LoVo (cell line): ENCODE data around the gene MSX2.

Source experiments
- DNase-seq: peaks from one replicate; pipeline ENCODE4 v3.0.0-alpha.2; 2016; ENCODE audit warnings: low spot score

The MSX2 gene

DNA sequence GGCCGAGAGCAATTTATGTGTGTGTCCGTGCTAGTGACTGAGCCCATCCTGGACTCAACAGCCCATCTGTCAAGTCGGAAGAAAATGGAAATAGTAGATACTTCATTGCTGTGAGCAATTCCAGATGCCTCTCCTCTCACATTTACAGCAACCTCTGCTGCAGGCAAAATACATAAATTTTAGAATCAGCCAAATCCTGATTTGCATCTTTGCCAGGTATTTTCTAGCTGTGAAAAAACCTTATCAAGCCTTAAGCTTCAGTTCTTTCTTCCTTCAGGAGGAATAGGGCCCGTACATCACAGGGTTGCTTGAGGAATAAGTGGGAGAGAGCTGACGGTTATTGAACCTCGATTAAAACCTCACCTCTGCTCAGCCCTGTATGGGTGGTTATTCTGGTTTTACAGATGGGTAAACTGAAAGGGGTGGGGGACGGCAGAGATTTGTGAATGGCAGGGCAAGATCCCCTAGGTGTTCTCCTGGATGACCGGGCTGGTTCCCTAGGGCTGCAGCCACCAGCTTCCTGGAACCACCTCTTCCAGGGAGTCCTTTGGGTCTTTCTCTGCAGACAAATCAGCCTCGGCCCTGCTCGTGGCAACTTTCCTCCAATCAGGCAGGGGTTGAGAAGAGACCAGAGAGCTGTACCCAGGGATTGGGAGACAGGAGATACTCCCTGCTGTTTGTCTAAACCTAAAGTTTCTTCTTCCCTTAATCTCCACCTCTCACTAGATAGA, 5.3 kb upstream of the MSX2 start:
- no peak for DNase-seq

DNA sequence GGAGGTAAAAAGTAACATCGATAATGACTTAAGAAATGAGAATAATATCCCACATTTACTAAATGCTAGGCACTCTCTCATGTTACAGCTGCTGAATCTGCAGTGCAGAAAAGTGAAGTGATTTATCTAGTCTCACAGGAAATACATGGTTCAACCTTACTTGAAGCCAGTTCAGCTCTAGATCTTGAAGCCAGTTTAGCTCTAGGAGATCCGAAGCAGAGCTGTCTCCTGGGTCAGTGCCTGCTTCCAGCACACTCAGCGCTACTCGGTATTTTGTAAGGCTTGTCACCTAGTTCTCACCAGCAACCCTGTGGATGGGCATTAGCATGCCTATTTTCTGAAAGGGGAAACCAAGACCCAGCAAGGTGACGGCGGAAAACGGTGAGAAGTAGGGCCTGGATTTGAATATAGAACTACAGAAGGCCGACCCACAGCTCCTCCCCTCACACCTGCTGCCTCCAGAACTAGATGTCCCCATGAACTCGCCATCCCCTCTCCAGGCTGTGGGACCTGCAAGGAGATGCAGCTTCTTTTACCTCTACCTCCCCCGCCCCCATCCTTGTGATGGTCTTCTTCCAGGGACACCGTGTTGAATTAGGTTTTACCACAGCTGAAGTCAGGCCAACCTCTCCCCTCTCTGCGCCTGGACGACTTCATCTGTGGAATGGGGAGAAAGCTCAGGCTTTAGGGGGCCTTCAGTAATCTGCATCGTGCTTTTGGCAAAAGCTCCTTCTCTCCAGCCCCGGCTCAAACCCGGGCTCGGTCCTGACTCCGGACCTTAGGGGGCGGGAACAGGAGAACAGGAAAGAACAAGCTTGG, 4.4 kb upstream of the MSX2 start:
- no peak for DNase-seq

DNA sequence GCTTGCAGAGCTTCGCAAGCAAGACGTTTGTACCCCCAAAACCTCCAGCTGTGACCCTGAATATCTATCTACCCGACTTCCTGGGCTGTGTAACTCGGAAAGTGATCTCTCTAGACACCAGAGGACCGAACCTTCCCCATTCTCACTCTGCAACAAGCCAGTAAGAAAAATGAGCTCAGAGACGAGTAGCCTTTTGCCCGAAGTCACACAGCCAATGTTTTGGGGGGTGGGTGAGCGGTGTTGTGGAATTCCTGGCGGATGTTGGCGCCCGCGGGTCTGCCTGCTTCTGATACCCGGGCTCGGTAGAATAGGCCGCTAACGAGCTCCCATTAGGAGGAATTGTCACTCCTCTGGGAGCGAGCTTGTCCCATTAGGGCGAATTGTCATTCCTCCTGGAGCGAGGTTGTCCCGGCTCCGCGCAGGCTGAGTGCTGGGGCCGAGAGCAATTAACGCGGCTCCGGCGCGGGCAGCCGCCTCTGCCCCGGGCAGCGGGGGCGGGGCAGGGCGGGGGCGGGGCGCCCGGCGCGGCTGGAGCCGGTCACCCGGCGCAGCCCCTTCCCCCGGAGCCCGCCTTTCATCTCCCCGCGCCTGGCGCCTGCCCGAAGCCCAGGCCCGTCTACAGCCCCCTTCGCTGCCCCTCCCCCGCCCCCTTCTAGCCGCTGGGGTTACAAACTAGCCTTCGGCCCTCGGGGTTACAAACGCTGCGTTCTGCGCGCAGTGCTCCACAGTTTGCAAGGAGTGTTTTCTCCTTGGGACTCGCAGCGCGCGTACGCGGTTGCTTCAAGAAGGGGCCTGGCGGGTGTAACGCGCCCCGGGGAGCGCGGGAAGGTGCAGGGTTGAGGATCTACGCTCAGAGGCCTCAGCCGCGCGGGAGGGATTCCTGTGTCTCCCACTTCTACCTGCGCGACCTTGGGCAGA, 3.5 kb upstream of the MSX2 start:
- DNase-seq: peak; percentile 37

DNA sequence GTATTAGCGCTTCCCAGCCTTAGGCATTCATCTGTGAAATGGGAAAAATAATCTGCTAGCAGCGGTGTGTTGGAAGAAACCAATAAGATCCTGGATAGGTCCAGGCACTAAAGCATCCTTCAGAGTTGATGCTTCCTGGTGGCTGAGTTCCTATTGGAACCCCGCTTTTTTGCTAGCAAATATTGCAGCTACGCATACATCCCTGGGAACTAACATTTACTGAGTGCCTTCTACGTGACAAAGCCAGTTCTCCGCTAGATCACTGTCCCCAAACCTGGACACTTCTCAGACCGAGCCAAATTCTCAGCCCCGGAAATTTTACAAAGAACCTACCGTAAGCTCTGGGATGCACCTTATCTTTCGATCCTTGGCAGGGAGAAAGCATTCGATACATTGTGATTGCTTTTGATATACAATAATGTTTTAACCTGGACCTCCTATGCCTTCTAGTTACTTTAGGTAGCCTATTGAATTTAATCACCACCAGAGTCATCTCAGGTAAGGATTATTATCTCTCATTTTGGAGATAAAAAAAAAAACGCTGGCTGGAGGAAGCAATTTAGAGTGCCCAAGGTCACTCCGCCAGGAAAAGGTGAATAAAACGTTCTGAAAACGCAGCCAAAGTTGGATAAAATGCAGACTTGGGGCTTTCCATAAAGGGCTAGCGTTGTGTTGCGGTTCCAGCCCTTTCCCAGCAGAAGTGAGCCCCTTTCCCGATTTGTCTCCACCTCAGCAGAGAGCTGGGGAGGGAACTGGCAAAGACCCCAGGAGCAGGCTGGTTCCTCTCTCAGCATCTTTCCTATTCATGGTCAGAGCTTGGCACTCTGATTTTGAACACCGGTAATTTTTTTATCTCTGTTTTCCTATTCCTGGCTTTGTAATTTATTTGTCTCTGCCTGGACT, 2.6 kb upstream of the MSX2 start:
- no peak for DNase-seq

DNA sequence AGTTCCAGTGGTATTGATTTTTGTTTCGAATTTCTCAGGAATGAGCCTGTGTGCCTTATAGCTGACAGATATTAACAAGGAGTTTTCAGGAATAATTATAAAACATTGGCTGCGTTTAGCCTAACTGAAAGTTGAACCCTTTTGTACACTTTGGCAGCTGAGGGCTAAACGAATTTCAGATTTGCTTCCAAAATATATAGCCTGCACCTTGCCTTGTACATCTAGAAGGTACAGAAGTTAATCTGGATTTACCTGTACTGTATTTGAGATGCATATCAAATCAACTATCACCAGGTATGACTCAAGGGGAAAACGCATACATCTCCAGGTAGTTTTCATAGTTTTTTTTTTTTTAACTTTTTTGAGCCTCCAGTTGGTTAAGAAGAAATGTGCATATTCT, 1.9 kb upstream of the MSX2 start:
- DNase-seq: no peak

DNA sequence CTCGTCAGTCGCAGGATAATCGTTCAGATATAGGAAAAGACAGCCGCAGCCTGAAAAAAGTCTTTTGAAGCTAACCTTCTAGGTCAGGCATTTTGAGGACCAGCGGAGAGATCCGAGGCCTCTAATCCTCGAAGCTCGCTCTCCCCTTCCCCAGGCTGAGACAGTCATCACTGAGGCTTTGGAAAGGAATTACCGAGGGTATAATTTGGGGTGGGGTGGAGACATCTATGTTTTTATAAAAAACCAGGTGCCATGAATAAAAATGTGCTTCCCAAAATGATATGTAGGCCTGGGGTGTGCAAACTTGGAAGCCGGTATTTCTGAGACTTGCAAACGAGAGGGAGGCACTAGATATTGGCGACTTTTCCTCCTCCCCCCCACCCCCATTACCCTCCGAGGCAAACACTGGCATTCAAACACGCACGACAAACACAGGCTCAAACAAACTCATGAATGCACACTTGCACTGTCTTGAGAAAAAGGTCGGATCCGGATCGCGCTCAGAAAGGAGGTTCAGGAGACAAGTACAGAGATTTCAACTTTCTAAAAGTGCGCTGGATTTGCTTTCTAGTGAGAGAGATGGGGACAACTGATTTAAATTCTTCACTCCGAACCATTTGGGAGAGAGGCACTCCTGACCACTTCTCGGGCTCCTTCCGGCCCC, 935 bp upstream of the MSX2 start:
- no peak for DNase-seq

DNA sequence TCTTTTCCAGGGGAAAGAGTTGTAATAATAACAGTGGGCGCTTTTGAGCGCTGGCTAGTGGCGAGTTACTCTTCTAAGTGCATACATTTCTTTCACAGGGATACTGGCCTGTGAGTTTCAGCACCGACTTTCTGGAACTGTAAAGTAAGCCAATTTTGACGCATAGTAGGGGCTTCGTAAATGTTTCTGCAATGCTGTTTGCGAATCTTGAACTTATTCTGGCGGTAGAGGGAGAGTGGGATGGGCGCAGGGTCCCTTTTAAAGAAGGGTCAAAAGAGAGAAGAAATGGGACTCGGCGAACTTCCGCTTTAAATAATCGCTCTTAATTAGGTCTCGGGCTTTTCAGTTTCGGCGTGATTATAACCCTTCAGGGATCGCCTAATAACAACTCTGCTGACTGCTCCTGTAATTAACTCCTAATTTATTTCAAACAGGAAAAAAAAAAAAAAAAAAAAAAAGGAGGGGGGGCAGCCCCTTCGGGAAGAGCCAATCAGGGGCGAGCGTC, 351 bp upstream of the MSX2 start:
- DNase-seq: peak; percentile 33

DNA sequence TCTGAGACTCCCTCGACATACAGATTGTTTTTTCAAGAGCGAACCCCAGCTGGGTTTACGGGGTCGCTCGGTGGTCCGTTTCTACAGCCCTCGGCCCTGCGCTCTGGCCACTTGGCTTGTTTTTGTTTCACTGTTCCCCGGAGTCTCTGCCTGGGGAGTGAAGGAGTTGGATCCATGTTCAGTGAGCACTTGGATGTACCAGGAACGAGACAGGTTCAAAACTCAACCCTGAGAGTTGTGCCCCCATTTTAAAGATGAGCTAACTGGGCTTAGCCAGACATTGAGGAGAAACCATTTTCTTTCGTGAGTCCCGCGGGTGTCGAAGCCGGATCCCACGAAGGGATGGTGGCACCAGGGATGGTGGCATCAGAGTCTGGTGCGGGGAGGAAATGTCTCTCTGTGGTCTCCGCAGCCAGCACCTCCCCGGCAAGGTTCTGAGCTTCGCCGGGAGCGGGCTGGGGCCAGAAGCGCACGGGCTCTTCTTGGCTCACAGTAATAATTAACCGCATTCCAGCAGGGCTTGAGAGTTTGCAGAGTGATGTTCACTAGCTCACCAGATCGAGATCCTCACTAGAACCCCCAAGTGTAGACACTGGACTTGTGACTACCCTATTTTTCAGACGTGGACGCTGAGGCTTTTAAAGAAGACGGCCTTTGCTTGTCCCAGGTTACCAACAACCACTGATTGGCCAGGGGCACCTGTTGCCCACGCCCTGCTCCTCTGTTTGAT, 1.0 kb downstream of the MSX2 start:
- DNase-seq: no peak

DNA sequence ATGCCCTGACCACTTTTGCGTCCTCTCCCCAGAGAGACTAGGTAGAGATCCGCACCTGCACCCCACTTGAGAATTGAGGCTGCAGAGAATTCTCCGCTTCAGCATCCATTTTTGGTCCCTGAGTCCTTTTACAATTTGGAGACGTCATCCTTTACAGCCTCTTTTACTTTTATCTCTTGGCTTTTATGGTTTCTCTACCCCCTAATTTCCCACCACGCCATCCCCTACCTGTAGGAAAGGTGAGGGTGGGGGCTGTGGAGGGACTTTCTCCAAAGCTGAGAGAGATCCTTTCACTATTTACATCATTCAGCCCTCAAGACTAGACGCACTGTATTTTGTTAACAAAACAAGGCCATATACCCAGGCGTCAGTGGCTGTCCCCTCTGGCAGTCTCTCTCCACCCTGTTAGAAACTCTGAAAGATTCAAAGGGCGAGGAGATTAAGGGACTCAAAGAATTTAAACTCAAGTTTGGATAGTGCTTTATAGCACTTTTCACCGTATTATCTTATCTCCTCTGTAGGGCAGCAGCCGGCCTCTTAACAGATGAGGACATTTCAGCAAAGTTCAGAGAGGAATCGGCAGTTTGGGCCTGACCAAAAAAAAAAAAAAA, 1.7 kb downstream of the MSX2 start:
- no peak for DNase-seq

DNA sequence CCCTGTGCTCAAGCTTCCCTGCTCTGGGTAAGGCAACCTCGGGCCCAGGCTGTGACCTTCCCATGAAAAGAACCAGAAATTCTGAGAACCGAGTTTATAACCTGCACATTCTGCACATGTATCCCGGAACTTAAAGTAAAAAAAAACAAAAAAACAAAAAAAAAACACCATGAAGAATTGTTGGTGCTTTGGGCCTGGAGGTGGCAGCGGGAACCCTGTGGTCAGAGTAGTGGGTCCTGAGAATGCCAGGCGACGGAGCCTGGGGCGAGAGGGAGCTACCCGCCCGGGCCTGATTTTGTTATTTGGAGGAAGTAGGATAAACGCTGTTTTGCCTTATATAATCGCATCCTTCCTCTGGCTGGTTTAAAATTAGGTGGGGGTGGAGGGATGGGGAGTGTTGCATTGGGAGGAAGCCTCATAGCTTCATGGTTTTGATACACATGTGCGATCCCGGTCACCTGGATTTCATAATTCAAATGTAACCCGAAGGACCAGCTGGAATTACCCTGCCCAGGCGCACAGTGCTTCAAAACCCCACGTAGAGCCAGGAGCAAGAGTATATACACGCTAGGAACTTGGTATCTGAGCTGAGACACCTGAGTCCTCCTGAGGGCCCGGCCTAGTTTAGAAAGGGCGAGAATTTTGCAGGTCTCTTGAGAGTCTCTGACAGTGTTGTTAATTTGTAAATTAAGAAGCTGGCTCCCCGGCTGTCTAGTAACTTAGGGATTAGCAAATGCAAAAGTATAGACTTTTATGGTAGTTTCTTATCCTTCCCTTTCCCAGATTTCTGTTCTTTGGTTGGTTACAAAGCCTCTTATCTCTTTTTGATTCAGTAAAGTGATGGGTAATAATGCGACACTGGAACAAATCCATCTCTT, 2.8 kb downstream of the MSX2 start:
- DNase-seq: no peak

DNA sequence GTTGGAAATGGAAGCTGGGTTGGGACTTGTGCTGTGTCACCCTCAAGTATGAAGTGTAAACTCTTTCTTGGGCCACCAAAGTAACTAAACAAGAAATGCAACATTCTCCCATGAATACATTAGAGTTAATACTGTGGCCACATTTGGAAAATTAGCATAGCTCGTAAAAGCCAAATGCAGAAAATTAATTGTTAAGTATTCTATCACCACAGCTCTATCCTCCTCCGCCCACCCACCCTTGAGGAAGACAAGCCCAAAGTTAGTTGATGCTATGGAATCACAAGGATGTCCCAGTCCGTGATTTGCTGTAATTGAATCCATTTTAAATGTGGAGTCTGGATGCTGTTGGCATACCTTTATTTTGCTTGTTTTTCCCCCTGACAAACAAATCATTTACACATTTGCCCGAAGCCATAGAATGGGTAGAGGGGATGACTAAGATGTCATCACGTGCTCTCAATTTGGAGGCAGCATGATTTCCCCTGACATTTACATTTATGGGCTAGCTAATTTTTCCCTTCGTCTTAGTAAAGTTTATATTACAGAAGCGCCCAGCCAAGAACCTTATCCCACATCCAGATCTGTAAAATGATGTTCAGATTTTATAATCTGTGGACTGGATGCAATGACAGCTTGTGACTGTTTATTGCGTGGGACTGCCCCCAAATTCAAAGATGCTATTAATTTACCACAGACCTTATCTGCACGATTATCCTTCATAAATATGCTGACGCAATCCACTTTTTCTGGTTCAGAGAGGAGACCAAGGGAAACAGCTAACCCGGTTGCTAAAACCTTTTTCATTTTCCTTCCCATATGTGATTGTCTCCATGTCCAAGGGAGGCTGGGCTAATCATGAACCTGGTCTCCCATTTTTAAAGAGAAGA, 3.7 kb downstream of the MSX2 start:
- DNase-seq: no peak

DNA sequence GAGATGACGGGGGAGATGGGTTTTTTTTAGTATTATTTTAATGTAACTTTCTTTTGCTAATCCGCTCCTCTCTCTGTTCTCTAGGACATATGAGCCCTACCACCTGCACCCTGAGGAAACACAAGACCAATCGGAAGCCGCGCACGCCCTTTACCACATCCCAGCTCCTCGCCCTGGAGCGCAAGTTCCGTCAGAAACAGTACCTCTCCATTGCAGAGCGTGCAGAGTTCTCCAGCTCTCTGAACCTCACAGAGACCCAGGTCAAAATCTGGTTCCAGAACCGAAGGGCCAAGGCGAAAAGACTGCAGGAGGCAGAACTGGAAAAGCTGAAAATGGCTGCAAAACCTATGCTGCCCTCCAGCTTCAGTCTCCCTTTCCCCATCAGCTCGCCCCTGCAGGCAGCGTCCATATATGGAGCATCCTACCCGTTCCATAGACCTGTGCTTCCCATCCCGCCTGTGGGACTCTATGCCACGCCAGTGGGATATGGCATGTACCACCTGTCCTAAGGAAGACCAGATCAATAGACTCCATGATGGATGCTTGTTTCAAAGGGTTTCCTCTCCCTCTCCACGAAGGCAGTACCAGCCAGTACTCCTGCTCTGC, 4.8 kb downstream of the MSX2 start:
- no peak for DNase-seq

DNA sequence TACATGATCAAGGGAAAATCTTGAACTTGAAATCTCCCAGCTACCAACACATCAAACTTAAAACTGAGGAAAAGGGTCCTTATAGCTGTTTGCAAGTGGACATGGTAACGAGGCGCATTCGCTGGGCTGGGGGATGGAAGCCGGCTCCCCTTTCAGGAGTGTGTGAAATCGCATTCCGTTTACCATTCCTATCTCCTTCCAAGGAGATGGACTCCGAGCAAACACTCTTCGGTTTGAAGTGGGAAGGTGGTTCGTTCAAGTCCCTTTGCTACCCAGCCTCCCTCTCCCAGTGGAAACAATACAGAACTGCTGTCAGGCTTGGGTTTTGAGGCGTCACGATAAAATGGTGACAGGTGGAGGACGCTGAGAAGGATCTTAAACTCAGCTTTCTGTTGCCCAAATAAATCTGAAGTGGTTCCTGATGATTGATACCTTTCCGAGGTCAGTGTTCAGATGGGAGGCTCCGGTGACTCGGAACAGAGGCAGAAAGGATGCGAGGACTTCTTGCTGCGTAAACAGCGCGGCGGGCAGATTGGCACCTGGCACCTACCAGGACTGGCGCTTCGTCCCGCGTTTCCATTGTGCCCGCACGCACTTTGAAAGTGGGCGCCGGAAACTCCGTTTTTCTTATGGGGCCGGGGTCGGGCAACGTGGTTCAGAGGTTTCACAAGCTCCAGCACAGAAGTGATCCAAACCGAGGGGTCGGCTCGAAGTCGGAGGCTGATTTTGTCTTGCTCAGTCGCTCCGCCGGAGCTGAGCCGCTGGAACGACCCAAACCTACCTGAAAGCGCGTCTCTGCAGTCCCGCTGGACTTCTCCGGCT, 7.0 kb downstream of the MSX2 start:
- DNase-seq: no peak

DNA sequence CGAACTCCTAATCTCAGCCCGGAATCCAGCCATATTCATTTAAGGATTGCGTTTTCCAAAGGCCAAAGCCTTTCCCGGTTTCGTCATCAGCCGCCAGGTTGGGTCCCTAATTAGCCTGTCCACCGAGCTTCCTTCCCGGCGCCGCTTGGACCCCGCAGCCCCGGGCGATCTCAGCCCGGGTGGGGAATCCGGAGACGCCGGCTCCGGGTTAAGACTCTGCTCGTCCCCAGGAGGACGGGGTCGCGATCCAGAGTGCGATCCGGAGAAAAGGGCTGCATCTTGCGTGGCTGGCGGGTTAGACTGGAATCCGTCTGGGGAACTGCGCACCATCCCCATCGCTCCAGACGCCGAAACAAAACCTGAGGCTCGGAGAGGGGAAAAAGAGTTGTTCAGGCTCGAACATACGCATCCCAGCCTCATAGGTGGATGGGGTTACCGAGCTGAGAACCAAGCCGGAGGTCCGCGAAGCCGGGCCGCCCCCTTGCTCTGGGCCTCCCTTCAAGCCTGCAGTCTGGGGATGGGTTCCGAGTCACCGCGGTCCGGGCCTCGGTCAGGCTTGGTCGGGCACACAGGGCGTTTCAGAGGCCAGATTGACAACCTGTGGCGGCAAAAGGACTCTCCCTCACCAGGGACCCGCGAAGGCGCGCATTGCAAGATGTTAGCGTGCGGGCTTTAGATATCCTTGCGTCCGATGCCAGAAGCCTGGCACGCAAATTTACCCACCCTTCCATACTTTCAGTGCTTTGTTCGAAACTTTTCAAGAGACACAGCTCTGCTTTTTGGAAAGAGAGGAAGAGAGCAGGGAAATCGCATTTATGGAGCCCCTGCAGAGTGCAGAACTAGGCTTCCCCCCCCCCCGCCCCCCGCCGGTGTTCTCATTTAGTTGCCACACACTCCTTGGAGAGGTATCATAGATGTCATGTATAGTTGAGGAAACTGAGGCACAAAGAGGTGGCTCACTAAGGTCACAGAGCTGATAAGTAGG, 7.9 kb downstream of the MSX2 start:
- DNase-seq: no peak

DNA sequence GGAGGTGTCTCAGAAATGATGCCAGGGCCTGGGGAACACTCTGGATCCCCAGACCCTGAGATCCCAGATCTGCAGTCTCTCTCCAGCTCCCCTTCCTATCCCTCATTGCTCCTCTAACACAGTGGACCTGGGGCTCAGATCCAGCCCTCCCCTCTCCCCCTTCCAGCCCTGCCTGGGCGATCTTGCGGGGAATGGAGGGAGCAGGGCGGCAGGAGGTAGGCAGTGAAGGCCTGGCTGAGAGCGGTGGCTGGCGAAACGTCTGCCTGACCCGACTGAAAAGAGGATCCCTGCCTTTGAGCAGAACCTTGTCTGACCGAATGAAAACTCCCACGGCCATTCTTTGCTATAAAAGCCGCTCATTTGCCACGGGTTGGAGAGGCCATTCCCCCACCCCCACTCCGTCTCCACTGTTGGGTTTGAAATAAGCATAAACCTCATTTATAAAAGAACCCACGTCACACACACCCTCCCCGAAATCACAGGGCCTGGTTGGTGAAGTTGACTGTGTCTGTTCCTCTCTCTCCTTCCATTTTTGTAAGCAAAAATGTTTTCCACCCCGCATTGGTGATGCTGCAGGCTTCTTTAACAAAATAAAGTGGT, 8.8 kb downstream of the MSX2 start:
- DNase-seq: no peak
